GM21717 (cell line): Measurements from ENCODE around the gene VAPB.

Experiments used
- ATAC-seq: cut with Tn5 transposase; IDR thresholded peaks from one replicate; pipeline ENCODE4 v1.9.1; 2021; ENCODE audit warnings: mild to moderate bottlenecking, moderate library complexity; ENCODE audit not compliant: unreplicated experiment

The VAPB gene

GRCh38 chr20:58479726-58480440, 90.9 kb downstream of the VAPB start:
- no peak for ATAC-seq

GRCh38 chr20:58480551-58481336, 91.7 kb downstream of the VAPB start:
- ATAC-seq, result no peak

GRCh38 chr20:58481481-58482021, 92.5 kb downstream of the VAPB start:
- no peak for ATAC-seq

- no peak for ATAC-seq
Measured at GRCh38 chr20:58482416-58482815, 93.4 kb downstream of the VAPB start.

- no peak for ATAC-seq
Measured at GRCh38 chr20:58483051-58483450, 94.0 kb downstream of the VAPB start.

GRCh38 chr20:58483470-58483869, 94.4 kb downstream of the VAPB start:
- no peak for ATAC-seq

- ATAC-seq, result no peak
Measured at GRCh38 chr20:58485393-58485792, 96.4 kb downstream of the VAPB start.

- no peak for ATAC-seq
Measured at GRCh38 chr20:58486207-58486606, 97.2 kb downstream of the VAPB start.

- no peak for ATAC-seq
Measured at GRCh38 chr20:58492074-58492718, 103.2 kb downstream of the VAPB start.

- ATAC-seq, result no peak
Measured at GRCh38 chr20:58492795-58493524, 103.9 kb downstream of the VAPB start.

- no peak for ATAC-seq
Measured at GRCh38 chr20:58494923-58495622, 106.0 kb downstream of the VAPB start.

GRCh38 chr20:58495623-58496428, 106.8 kb downstream of the VAPB start:
- no peak for ATAC-seq

- ATAC-seq, result no peak
Measured at GRCh38 chr20:58496429-58496769, 107.4 kb downstream of the VAPB start.

GRCh38 chr20:58497076-58497641, 108.1 kb downstream of the VAPB start:
- no peak for ATAC-seq

- no peak for ATAC-seq
Measured at GRCh38 chr20:58497724-58498469, 108.9 kb downstream of the VAPB start.

- ATAC-seq, result no peak
Measured at GRCh38 chr20:58498470-58499068, 109.5 kb downstream of the VAPB start.

GRCh38 chr20:58500256-58500655, 111.2 kb downstream of the VAPB start:
- no peak for ATAC-seq
